Chondrocyte (in vitro differentiated cells): ENCODE data around the gene SMCHD1. TPM values are rescaled to one million over a fixed set of nuclear protein-coding genes. Genes with fewer than 3 reads are reported as not detected.

ENCODE experiments used
- DNase-seq: peaks from one replicate; pipeline ENCODE4 v3.0.0; 2021; ENCODE audit warnings: mixed read lengths, low spot score
- H3K27ac Mint-ChIP-seq: one replicate; pipeline ENCODE4 v1.8.0; 2021; ENCODE audit warnings: mild to moderate bottlenecking, moderate library complexity, mixed read lengths; ENCODE audit not compliant: unreplicated experiment
- H3K27me3 Mint-ChIP-seq: 2 replicates; pipeline ENCODE4 v1.8.0; 2021; ENCODE audit warnings: low read depth, mixed read lengths
- H3K36me3 Mint-ChIP-seq: 2 replicates; pipeline ENCODE4 v1.8.0; 2021; ENCODE audit warnings: low read depth, mixed read lengths
- H3K4me1 Mint-ChIP-seq: 2 replicates; pipeline ENCODE4 v1.8.0; 2021; ENCODE audit warnings: low read depth, mild to moderate bottlenecking, mixed read lengths
- H3K4me3 Mint-ChIP-seq: one replicate; pipeline ENCODE4 v1.8.0; 2021; ENCODE audit warnings: mild to moderate bottlenecking, moderate library complexity, mixed read lengths; ENCODE audit not compliant: unreplicated experiment
- H3K9me3 Mint-ChIP-seq: 2 replicates; pipeline ENCODE4 v1.8.0; 2021; ENCODE audit warnings: low read depth, mixed read lengths
- total RNA-seq: library from RNA; stranded (reverse); gene quantifications from 3 replicates; pipeline ENCODE4 v1.2.1, GENCODE V29; 2021
- TF ChIP-seq, protein P1 (sequence below): fragments of 200-600 bp; sonication (generic); IDR thresholded peaks from 2 replicates; pipeline ENCODE4 v1.5.0; 2021; ENCODE audit warnings: antibody characterized with exemption, mild to moderate bottlenecking, moderate library complexity

SMCHD1 gene
- total RNA-seq, 1 donor from 2014 or later = 27.3 TPM

DNA sequence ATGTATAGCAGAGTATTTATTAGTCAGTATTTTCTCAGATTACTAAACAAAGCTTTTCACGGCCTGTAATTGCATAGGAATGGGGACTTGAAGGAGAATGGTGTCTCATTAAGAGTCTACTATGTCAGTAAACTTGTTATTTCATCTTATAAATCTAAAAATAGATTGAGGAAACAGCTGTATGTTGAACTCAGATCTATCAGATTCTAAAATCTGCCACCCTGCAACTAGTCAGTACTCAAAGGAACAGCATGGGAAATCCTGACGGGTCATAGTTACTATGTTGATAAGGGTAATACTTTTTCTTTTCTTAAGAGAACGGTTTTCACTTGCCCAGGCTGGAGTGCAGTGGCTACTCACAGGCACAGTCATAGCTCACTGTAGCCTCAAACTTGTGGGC, 121.1 kb downstream of the SMCHD1 start:
- Mint-ChIP-seq H3K4me1 (no peaks in the 10 kb centered on the region), H3K4me3 (no peak overlapping the region), H3K27ac (no peak overlapping the region), H3K9me3 (no peaks in the 10 kb centered on the region), H3K36me3 (peaks cover 19% of the 10 kb centered on the region), H3K27me3 (no peaks in the 10 kb centered on the region)
- DNase-seq = no peak
- TF ChIP-seq, protein P1, sequence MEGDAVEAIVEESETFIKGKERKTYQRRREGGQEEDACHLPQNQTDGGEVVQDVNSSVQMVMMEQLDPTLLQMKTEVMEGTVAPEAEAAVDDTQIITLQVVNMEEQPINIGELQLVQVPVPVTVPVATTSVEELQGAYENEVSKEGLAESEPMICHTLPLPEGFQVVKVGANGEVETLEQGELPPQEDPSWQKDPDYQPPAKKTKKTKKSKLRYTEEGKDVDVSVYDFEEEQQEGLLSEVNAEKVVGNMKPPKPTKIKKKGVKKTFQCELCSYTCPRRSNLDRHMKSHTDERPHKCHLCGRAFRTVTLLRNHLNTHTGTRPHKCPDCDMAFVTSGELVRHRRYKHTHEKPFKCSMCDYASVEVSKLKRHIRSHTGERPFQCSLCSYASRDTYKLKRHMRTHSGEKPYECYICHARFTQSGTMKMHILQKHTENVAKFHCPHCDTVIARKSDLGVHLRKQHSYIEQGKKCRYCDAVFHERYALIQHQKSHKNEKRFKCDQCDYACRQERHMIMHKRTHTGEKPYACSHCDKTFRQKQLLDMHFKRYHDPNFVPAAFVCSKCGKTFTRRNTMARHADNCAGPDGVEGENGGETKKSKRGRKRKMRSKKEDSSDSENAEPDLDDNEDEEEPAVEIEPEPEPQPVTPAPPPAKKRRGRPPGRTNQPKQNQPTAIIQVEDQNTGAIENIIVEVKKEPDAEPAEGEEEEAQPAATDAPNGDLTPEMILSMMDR = no peak

DNA sequence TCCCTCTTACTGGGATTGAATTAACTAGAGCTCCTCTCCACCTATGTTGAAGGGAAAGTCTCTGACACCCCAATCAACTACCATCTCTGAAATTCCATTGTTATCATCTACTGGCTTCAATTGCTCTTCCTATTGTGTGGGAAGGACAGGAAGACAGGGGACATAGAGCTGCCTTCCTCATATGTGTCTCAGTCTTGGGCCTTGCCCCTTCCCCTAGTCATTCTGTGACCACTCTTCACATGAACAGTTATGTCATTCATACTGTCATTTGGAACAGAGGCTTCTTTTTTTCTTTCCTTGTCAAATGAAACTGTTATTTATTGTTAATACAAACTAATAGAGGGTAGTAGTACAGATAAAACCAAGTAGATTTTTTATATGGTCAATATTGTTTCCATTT, 121.7 kb downstream of the SMCHD1 start:
- Mint-ChIP-seq H3K9me3 (no peaks in the 10 kb centered on the region), H3K4me1 (no peaks in the 10 kb centered on the region), H3K27me3 (no peaks in the 10 kb centered on the region), H3K36me3 (peaks cover 19% of the 10 kb centered on the region), H3K4me3 (no peak overlapping the region), H3K27ac (no peak overlapping the region)
- no peak for DNase-seq
- TF ChIP-seq, protein P1 = no peak

DNA sequence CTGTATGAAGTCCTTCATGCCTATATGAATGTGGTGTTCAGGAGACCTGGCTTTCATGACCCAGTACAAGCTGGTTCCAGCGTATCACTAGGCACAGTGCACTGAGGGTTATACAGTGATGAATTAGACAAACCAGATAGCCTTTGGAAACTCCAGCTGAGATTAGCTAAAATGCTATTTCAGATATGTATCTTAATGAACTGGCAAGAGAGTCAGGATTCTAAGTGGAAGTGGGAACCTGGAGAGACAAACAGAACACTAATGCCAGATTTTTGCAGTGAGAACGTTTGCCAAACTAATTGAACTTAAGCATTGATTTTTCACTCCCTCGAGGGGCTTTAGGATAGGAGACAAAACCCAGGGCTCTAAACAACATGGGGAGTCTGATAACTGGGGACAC, 125.2 kb downstream of the SMCHD1 start:
- Mint-ChIP-seq H3K27ac (no peak overlapping the region), H3K27me3 (no peaks in the 10 kb centered on the region), H3K9me3 (no peaks in the 10 kb centered on the region), H3K36me3 (peaks cover 17% of the 10 kb centered on the region), H3K4me1 (no peaks in the 10 kb centered on the region), H3K4me3 (no peak overlapping the region)
- TF ChIP-seq, protein P1 = no peak
- DNase-seq = no peak

DNA sequence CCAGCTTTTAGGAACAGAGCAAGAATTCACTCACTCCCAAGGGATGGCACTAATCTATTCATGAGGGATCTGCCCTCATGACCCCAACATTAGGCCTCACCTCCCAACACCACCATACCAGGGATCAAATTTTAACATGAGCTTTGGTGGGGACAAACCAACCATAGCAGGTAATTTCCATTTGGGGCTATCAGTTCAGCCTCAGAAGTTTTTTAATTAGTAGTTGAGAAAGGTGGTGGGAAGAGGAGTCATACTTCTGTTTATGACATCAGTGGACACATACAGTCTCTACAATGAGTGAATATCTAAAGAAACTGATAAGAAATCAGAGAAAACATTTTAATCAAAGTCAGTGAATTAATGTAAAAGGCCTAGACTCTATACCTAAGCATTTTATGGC, 131.7 kb downstream of the SMCHD1 start:
- no peaks in the 10 kb centered on the region for H3K4me1 Mint-ChIP-seq
- TF ChIP-seq, protein P1 = no peak
- DNase-seq = no peak
- H3K9me3 Mint-ChIP-seq = no peaks in the 10 kb centered on the region
- no peak overlapping the region for H3K27ac Mint-ChIP-seq
- peaks cover 19% of the 10 kb centered on the region for H3K36me3 Mint-ChIP-seq
- no peaks in the 10 kb centered on the region for H3K27me3 Mint-ChIP-seq
- H3K4me3 Mint-ChIP-seq = no peak overlapping the region

DNA sequence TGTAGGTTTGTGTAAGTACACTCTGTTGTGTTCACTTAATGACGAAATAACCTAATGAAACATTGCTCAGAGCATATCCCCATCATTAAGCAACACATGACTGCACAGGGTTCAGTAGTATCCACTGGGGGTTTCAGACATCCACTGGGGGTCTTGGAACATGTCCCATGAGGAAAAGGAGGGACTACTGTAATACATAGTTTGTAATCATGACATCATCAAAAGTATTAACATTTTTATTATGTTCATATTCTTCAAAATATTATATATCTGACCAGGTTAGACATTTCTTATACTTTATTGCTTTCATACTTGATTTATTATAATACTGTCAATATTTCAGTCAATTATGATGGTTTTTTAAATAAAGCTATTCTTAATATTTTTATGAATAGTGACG, 136.9 kb downstream of the SMCHD1 start:
- H3K36me3 Mint-ChIP-seq = peaks cover 13% of the 10 kb centered on the region
- TF ChIP-seq, protein P1 = no peak
- H3K4me3 Mint-ChIP-seq = no peak overlapping the region
- H3K4me1 Mint-ChIP-seq = no peaks in the 10 kb centered on the region
- no peaks in the 10 kb centered on the region for H3K9me3 Mint-ChIP-seq
- H3K27ac Mint-ChIP-seq = no peak overlapping the region
- DNase-seq = no peak
- H3K27me3 Mint-ChIP-seq = no peaks in the 10 kb centered on the region
